Measurements from ENCODE around the gene LRRN4CL.

LRRN4CL gene

GRCh38 chr11:62648185-62648966, 41.0 kb downstream of the LRRN4CL start:
- no peak for DNase-seq (ENCODE audit: low spot score)

- DNase-seq (ENCODE audit: low spot score), result no peak
Observed at GRCh38 chr11:62647609-62648005, 41.7 kb downstream of the LRRN4CL start.

GRCh38 chr11:62646825-62647608, 42.3 kb downstream of the LRRN4CL start:
- no peak for DNase-seq (ENCODE audit: low spot score)

- peak; percentile 98 for DNase-seq (ENCODE audit: low spot score)
Observed at GRCh38 chr11:62645946-62646824, 43.1 kb downstream of the LRRN4CL start, which contains the start of gene GANAB. Gene GANAB (minus strand): TSS chr11:62646613. CDS start chr11:62646599, 14 bp downstream.

GRCh38 chr11:62645671-62645945, 43.7 kb downstream of the LRRN4CL start:
- no peak for DNase-seq (ENCODE audit: low spot score)

- no peak for DNase-seq (ENCODE audit: low spot score)
Observed at GRCh38 chr11:62644220-62644619, 45.1 kb downstream of the LRRN4CL start.

Small RNAs within 50 kb of the gene (small RNA-seq; reads per million reads assigned to genes)
- 0 reads per million in 2 experiments for gene SNORA57
